ENCODE measurements around the gene IKBKE. TPM values are rescaled to one million over a fixed set of nuclear protein-coding genes. Genes with fewer than 3 reads are reported as not detected.

The IKBKE gene
- total RNA-seq, 1 experiment from 2014 or later = 6.6 TPM

GRCh38 chr1:206463911-206464310 is 6.4 kb upstream of the IKBKE start:
- no peaks in the 10 kb centered on the region for H3K9me3 Mint-ChIP-seq
- no peak overlapping the region for H2BK20ac ChIP-seq (ENCODE audit: low read depth, low read length, poor library complexity, severe bottlenecking)

More at GRCh38 chr1:206463911-206464310, 6.4 kb upstream of the IKBKE start:
- Histone ChIP-seq H3K23me2 (ENCODE audit: insufficient read length, low read depth, low read length, poor library complexity, severe bottlenecking) (no peaks in the 10 kb centered on the region), H2BK120ac (ENCODE audit: low read depth, low read length, poor library complexity, severe bottlenecking) (no peak overlapping the region), H3K79me2 (ENCODE audit: insufficient read depth, low read length) (no peaks in the 10 kb centered on the region), H3K9ac (ENCODE audit: extremely low read depth, insufficient read length, low read length) (no peak overlapping the region), H3K9me3 (ENCODE audit: control insufficient read depth, low read depth, low read length) (no peaks in the 10 kb centered on the region), H3K4me1 (ENCODE audit: insufficient read depth, low read length) (no peaks in the 10 kb centered on the region; the same call in 1 of the 2 replicates), H3T11ph (ENCODE audit: low read length) (no peak overlapping the region), H3K4ac (ENCODE audit: low read depth, low read length) (no peak overlapping the region), H3K27ac (ENCODE audit: insufficient read length, low read depth, low read length) (no peak overlapping the region), H3K56ac (ENCODE audit: insufficient read length, low read depth, low read length) (no peak overlapping the region), H2AK5ac (ENCODE audit: insufficient read length, low read length) (no peak overlapping the region), H2AFZ (ENCODE audit: low read length) (no peak overlapping the region), H3K27me3 (ENCODE audit: insufficient read depth, low read length) (no peaks in the 10 kb centered on the region), H3K79me1 (ENCODE audit: insufficient read depth, low read depth, low read length, poor library complexity, severe bottlenecking) (no peaks in the 10 kb centered on the region), H4K5ac (ENCODE audit: insufficient read length, low read depth, low read length) (no peak overlapping the region), H4K20me1 (ENCODE audit: control insufficient read depth, insufficient read depth, insufficient read length) (no peaks in the 10 kb centered on the region), H4K8ac (replicated peaks; ENCODE audit: insufficient read length, low read depth, low read length) (no peak overlapping the region), H3K14ac (ENCODE audit: insufficient read depth, low read length) (no peak overlapping the region), H2BK12ac (ENCODE audit: insufficient read length, low read depth, low read length) (no peak overlapping the region), H3K4me2 (ENCODE audit: insufficient read depth, insufficient read length, low read length) (no peak overlapping the region), H3K18ac (ENCODE audit: insufficient read length, low read depth, low read length) (no peak overlapping the region), H4K91ac (ENCODE audit: insufficient read length, low read depth, low read length) (no peak overlapping the region), H2BK15ac (ENCODE audit: low read depth, low read length) (no peak overlapping the region), H3K23ac (ENCODE audit: insufficient read length, low read depth, low read length) (no peak overlapping the region), H2BK5ac (ENCODE audit: insufficient read length, low read length) (no peak overlapping the region)
- no peak overlapping the region for H3K4me3 Mint-ChIP-seq
- no peak overlapping the region for H3K27ac Mint-ChIP-seq
- TF ChIP-seq CTCF (conservative IDR thresholded peaks at IDR 0.05) = no peak
- peaks cover 0 to 14% (median 7%) of the 10 kb centered on the region in 3 experiments; a peak in 6 of 7 replicates for H3K36me3 Mint-ChIP-seq (ENCODE audit: insufficient read depth in 1 of 3, low read depth in 3 of 3)
- no CpG with 5 or more reads among the region's 8 CpGs for WGBS (ENCODE audit: extremely low coverage, insufficient read length, low lambda C conversion rate)
- H3K27me3 Mint-ChIP-seq (ENCODE audit: low read depth) = peaks cover 27% of the 10 kb centered on the region
- peaks cover 20 to 25% of the 10 kb centered on the region in 2 experiments for H3K4me1 Mint-ChIP-seq
- DNase-seq = no peak

All from H9 (cell line).